HG03439 (cell line): ENCODE measurements around the gene FADS1.

ENCODE experiments used
- ATAC-seq: cut with Tn5 transposase; IDR thresholded peaks from one replicate; pipeline ENCODE4 v1.9.1; 2021; ENCODE audit warnings: mild to moderate bottlenecking, moderate library complexity; ENCODE audit not compliant: unreplicated experiment

The FADS1 gene

GRCh38 chr11:61778357-61778886, 38.4 kb downstream of the FADS1 start:
- no peak for ATAC-seq

- ATAC-seq: no peak
Measured at GRCh38 chr11:61777234-61778090, 39.3 kb downstream of the FADS1 start.

- ATAC-seq: no peak
Measured at GRCh38 chr11:61776561-61777075, 40.2 kb downstream of the FADS1 start.

GRCh38 chr11:61775606-61776554, 40.9 kb downstream of the FADS1 start:
- ATAC-seq: no peak

GRCh38 chr11:61775106-61775505, 41.7 kb downstream of the FADS1 start:
- no peak for ATAC-seq

- no peak for ATAC-seq
Measured at GRCh38 chr11:61774411-61774810, 42.4 kb downstream of the FADS1 start.

GRCh38 chr11:61773809-61774208, 43.0 kb downstream of the FADS1 start:
- ATAC-seq: no peak

GRCh38 chr11:61773356-61773755, 43.4 kb downstream of the FADS1 start:
- ATAC-seq: no peak

- ATAC-seq: no peak
Measured at GRCh38 chr11:61771985-61772455, 44.8 kb downstream of the FADS1 start.

GRCh38 chr11:61771195-61771894, 45.5 kb downstream of the FADS1 start:
- no peak for ATAC-seq

- ATAC-seq: no peak
Measured at GRCh38 chr11:61769946-61770683, 46.7 kb downstream of the FADS1 start.

GRCh38 chr11:61769169-61769920, 47.5 kb downstream of the FADS1 start:
- no peak for ATAC-seq

GRCh38 chr11:61768376-61769076, 48.3 kb downstream of the FADS1 start:
- no peak for ATAC-seq

GRCh38 chr11:61766353-61766841, 50.4 kb downstream of the FADS1 start:
- ATAC-seq: no peak

GRCh38 chr11:61765550-61766253, 51.1 kb downstream of the FADS1 start:
- ATAC-seq: no peak

- ATAC-seq: no peak
Measured at GRCh38 chr11:61764606-61765260, 52.1 kb downstream of the FADS1 start.

GRCh38 chr11:61763930-61764605, 52.7 kb downstream of the FADS1 start:
- no peak for ATAC-seq
